Left ventricle myocardium inferior (tissue), 1 donor: Measurements from ENCODE around the gene NECTIN4. TPM values are rescaled to one million over a fixed set of nuclear protein-coding genes. Genes with fewer than 3 reads are reported as not detected.
A peak's percentile ranks its signal among the peaks of the same experiment; 100 is the strongest.

Experiments used
- DNase-seq: peaks from one replicate; pipeline ENCODE4 v3.0.0-alpha.2; 2020
- H3K27ac ChIP-seq: fragments of 200-600 bp; replicated peaks from 2 replicates; pipeline ENCODE4 v1.8.0; 2021
- H3K27me3 ChIP-seq: fragments of 200-600 bp; 2 replicates; pipeline ENCODE4 v1.8.0; 2021; ENCODE audit warnings: low read depth
- H3K36me3 ChIP-seq: fragments of 200-600 bp; 2 replicates; pipeline ENCODE4 v1.8.0; 2021
- H3K4me1 ChIP-seq: fragments of 200-600 bp; 2 replicates; pipeline ENCODE4 v1.8.0; 2021
- H3K4me3 ChIP-seq: fragments of 200-600 bp; 2 replicates; pipeline ENCODE4 v1.8.0; 2021; ENCODE audit warnings: mild to moderate bottlenecking, moderate library complexity
- H3K9me3 ChIP-seq: fragments of 200-600 bp; replicated peaks from 2 replicates; pipeline ENCODE4 v1.8.0; 2021
- CTCF ChIP-seq: fragments of 200-600 bp; IDR thresholded peaks from 2 replicates; pipeline ENCODE4 v1.8.0; 2021; ENCODE audit warnings: antibody characterized with exemption, mild to moderate bottlenecking, borderline replicate concordance
- intact Hi-C: fragments of 100-400 bp; cut with micrococcal nuclease; formaldehyde crosslinking; loops from one replicate; pipeline ENCODE4 v1.11.0; 2022
- total RNA-seq: library from RNA; stranded (reverse); fragmentation: NEBNext Ultra II Directional; extraction: Animal tissue kit (Norgen Biotek cat#: 25700); gene quantifications from one replicate; pipeline ENCODE4 v1.2.1, GENCODE V29; 2021
- donor health status: DM: no; HTN: yes; CAD: no; lungs with severe emphysema.

The NECTIN4 gene
- total RNA-seq, 1 donor from 2014 or later = not detected

DNA sequence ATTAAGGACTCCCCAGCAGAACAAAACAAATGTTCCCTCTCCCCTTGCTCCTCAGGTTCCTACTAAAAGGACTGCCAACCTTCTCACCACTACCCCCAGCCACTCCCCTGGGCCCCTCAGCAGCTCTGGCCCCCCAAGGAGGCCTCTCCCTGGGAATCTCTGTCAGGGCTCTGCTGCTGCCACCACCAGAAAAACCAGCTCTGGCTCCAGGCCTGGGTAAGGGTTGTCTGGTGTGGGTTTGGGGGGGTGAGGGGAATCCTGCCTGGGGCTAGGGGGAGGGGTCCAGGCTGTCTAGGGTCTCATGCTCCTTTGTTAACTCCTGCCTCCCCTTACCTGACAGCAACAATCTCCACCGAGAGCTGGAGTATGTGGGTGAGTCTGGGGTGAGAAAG lies 4.8 kb downstream of the NECTIN4 start:
- Histone ChIP-seq H3K27ac (no peak overlapping the region), H3K27me3 (peaks cover 11% of the 10 kb centered on the region), H3K36me3 (no peaks in the 10 kb centered on the region), H3K9me3 (no peaks in the 10 kb centered on the region), H3K4me1 (no peaks in the 10 kb centered on the region), H3K4me3 (no peak overlapping the region)
- no peak for DNase-seq
- no peak for TF ChIP-seq CTCF
- intact Hi-C loops = no loop called here

DNA sequence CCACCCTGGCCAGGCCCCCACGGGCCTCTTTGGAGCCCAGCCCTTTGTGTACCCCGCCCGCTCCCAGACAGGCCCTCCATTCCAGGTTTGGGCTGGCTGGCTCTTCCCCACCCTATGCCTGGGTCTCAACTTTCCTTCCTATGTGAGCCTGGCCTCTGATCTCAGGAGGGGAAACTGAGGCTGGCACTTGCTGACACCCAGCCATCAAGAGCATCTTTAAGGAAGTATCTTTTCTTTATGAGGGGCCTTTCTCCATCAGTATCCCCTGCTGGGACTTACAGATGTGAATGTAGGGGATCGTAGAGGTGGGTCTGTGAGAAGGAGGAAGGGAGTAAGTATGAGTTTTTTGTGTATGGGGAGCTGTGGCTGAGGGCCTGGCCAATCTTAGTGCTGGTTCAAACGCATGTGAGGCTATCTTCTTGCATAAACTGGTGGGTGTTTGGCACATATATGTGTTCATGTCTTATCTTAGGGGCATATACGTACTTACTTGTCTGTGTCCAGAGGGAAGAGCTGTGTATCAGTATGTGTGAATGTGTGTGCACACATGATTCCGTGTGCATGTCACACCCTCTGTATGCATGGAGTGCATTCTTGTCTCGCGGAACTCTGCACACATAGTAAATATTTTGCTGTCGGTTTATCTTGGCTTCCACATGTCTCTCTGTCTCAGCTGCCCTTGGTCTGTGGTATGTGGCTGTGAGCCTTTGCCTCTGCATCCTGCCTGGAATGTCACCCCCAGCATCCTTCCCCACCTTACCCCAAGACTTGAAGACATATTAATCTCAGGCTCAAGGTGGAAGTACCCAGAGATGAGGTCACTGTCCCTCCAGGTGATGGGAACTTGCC lies 5.4 kb downstream of the NECTIN4 start:
- no peaks in the 10 kb centered on the region for H3K4me1 ChIP-seq
- peaks cover 11% of the 10 kb centered on the region for H3K27me3 ChIP-seq
- DNase-seq = no peak
- no peak for TF ChIP-seq CTCF
- no peaks in the 10 kb centered on the region for H3K36me3 ChIP-seq
- intact Hi-C loops = no loop called here
- H3K4me3 ChIP-seq = no peak overlapping the region
- no peak overlapping the region for H3K27ac ChIP-seq
- no peaks in the 10 kb centered on the region for H3K9me3 ChIP-seq

DNA sequence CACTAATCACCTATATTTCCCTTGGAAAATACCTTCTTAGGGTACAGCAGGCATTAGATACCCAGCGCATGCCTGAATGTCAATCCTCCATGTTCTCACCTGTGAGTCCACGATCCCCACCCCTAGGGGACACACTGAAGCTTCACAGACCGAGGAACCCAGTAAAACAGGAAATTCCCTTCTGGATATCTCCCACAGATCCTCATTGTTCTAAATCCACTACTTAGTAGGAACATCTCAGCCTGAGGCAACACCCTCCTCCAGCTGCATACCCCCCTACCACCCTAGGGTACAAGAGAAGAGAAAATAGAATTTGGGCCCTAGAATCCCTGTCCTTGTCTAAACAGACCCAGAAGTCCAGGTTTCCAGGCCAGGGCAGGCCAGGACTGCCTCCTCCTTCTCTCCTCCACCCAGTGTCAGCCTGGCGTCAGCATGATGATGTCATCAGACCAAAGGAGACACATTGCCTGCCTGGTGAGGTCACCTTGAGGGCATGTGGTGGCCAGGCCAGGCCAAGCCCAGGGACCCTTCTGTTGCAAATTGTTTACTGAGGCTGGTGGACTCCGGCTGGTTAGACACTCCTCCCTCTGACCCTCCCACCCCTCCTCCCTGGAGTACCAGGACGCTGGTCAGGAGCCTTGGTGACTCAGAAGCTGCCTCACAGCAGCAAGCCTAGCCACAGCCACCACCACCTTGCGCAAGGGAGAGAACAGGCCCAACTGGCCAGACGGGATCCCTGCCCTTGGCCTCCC lies 6.2 kb downstream of the NECTIN4 start:
- no peak for TF ChIP-seq CTCF
- Histone ChIP-seq H3K36me3 (no peaks in the 10 kb centered on the region), H3K4me3 (no peak overlapping the region), H3K4me1 (no peaks in the 10 kb centered on the region), H3K9me3 (no peaks in the 10 kb centered on the region), H3K27ac (peak overlapping the region; percentile 19), H3K27me3 (peaks cover 19% of the 10 kb centered on the region)
- intact Hi-C loops = no loop called here
- DNase-seq = peak; percentile 57

GRCh38 chr1:161082483-161082882 lies 6.9 kb downstream of the NECTIN4 start:
- no peaks in the 10 kb centered on the region for H3K36me3 ChIP-seq
- DNase-seq = no peak
- H3K27me3 ChIP-seq = peaks cover 23% of the 10 kb centered on the region
- intact Hi-C loops = no loop called here
- H3K27ac ChIP-seq = no peak overlapping the region
- no peaks in the 10 kb centered on the region for H3K9me3 ChIP-seq
- no peaks in the 10 kb centered on the region for H3K4me1 ChIP-seq
- H3K4me3 ChIP-seq = no peak overlapping the region
- TF ChIP-seq CTCF = no peak

- Histone ChIP-seq H3K27ac (no peak overlapping the region), H3K27me3 (peaks cover 23% of the 10 kb centered on the region), H3K36me3 (no peaks in the 10 kb centered on the region), H3K9me3 (no peaks in the 10 kb centered on the region), H3K4me1 (no peaks in the 10 kb centered on the region), H3K4me3 (no peak overlapping the region)
- no peak for DNase-seq
- TF ChIP-seq CTCF = no peak
- intact Hi-C loops = no loop called here
Measured at GRCh38 chr1:161081519-161081918, 7.8 kb downstream of the NECTIN4 start.
